ENCODE results near the gene SGMS2. TPM values are rescaled to one million over a fixed set of nuclear protein-coding genes. Genes with fewer than 3 reads are reported as not detected.

The SGMS2 gene
- total RNA-seq, 1 donor from 2014 or later = 84.2 TPM

- DNase-seq (ENCODE audit: low read depth) = no peak
- H3K4me3 ChIP-seq (ENCODE audit: low read depth, low read length) = no peak overlapping the region
- TF ChIP-seq CTCF (conservative IDR thresholded peaks at IDR 0.05; ENCODE audit: low read depth, low read length) = no peak
These were observed 131.3 kb downstream of the SGMS2 start for GRCh38 chr4:107956011-107956410.

Other genes with a start within 250 kb of the SGMS2 start
- 43.8 and 51.2 TPM in 2 replicates for gene PAPSS1, start 104.7 kb upstream of the SGMS2 start, total RNA-seq
- gene CYP2U1, start 106.6 kb downstream of the SGMS2 start, total RNA-seq = 5.0 and 5.5 TPM in 2 replicates
- 22.4 and 27.4 TPM in 2 replicates for gene HADH, start 165.0 kb downstream of the SGMS2 start, total RNA-seq